Endothelial cell of hepatic sinusoid (primary cell): Measurements from ENCODE around the gene MEGF11.

Source experiments
- in situ Hi-C: cut with HindIII; loops from 2 replicates; pipeline ENCODE4 v1.10.0; 2017; ENCODE audit warnings: low sequenced_read_pairs

The MEGF11 gene

GRCh38 chr15:65916041-65916663 lies 337.4 kb downstream of the MEGF11 start:
- in situ Hi-C loops = no loop called here

- in situ Hi-C loops = no loop called here
These were observed 338.3 kb downstream of the MEGF11 start for GRCh38 chr15:65914981-65915925.

DNA sequence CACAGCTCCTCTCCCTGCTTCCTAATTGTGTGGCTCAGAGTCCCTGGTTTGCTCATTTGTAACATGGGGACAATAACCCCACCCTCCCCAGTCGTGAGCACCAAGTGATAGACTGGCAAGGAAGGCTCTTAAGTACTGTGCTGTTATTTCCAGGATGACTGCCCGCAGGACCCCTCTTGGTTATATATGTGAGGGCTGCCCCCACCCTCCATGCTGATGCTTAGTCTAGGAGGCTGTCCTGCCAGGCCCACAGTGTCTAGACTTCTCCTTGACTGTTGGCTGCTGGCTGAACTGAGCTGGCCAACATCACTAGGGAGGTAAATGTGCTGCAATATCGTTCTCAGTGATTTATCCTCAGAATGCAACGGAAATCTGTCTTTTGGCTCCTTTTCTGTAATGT lies 339.2 kb downstream of the MEGF11 start:
- in situ Hi-C loops = no loop called here

DNA sequence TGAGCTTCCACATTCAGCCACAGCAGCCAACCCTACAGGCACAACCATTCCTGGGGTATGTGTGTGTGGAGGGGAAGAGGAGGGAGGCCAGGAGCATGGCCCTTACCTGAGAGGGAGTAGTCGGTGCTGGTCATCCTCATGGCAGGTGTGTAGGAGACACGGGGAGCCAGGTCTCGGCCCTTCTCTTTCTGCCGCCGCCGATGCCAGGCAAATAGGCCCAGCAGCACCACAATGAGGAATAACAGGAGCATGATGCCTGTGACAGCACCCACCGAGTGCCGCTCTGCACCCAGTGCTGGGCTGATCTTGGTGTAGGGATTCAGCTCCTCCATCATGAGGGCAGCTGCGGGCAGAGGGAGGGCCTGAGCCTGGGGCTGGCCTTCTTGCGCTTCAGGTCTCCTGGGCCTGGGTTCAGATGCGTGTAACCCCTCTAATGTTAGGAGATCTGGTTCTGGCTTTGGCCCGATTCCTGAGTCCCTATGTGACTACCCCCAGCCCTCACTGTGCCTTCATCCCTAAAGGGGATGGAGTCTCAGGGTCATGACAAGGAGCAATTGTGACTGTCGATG lies 339.8 kb downstream of the MEGF11 start:
- in situ Hi-C loops = no loop called here

GRCh38 chr15:65912235-65912634 lies 341.3 kb downstream of the MEGF11 start:
- in situ Hi-C loops = no loop called here

DNA sequence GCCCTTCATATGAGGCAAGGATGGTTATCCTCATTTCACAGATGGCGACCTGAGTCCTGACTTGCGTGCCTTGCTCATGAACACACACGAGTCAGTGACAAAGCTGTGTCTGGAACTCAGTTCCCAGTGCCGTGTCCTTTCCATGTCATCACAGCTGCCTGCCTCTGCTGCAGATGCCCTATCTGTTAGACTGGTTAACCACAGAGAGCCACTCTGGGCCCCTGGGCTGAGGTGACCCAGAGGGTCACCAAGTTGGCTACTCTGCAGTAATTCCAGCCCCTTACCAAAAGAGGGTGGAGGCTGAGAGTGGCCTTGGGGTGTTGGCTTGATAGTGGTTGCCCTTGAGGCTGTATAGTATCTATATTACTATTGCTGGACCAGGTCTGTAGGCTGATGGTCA lies 343.2 kb downstream of the MEGF11 start:
- in situ Hi-C loops = no loop called here

DNA sequence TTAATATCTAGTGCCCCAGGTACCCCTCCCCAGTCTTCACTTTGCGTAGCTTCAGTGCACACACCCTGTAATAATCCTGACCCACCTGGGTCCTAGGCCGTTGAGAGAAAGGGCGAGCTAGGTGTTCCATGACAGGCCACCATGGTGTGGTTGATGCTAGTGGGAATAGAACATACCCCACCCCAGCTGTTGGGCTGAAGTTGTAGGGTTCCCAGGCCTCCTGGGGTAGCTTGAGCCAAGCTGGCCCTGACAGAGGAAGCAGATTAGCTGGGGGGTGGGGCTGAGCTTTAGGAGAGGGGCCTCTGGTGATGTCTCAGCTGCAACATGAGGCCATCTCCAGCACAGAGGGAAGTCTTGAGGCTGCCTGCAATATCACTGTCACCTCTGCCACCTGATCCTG lies 343.7 kb downstream of the MEGF11 start:
- in situ Hi-C loops = no loop called here

DNA sequence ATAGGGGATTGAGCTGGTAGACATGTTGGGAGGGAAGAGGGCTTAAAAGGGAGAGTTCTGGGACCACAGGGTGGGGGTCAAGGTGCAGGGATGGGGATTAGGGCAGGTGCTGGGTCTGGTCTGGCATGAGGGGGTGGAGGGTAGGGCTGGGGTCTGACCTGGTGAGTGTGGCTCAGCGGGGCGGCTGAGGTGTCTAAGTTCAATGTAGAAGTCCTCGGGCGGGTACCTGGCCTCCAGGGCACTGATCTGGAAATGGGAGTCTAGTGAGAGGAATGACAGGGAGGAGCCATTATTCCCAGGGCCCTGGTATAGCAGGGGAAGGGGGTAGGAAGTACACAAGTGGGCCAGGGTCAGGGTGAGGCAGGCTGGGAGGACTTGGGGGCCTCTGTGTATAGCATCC lies 344.7 kb downstream of the MEGF11 start:
- in situ Hi-C loops = no loop called here

DNA sequence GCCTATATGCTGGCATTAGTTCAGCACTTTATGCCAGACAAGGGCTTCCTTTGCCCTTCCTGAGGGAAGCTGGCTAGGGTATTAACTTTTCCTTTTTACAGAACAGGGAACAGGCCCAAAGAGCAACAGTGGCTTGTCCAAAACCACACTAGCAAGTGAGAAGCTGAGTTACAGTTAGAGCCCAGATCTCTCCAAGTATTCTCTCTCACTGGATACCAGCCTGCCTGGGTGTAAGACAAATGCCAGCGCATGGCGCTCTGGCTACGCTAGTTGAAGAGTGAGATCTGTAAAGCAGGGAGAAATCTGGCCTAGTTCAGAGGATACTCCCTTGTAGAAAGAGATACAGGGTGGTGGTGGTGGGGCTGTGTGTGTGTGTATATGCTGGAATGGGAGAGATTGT lies 345.9 kb downstream of the MEGF11 start:
- in situ Hi-C loops = no loop called here

DNA sequence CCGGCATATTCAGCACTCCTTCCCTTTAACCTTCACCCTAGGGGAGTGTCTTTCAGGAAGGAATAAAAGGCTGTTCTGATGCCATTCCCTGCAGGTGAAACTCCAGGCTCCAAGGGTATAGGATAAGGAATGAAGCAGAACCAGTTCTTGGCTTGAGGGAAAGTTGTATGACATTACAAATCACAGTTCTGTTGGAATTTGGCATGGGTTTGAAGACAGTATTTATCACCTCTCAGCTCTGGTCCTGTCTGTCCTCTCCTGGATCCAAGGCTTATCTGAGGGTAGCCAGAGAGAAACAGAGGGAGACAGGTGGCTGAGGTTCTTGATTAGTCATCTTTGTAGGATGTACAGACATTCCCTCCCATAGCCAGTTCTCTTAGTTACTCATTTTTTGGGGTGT lies 347.2 kb downstream of the MEGF11 start:
- in situ Hi-C loops = no loop called here

- in situ Hi-C loops = no loop called here
These were observed 349.2 kb downstream of the MEGF11 start for GRCh38 chr15:65904301-65904700.

- in situ Hi-C loops = no loop called here
These were observed 350.1 kb downstream of the MEGF11 start for GRCh38 chr15:65903296-65904073.

GRCh38 chr15:65902373-65902772 lies 351.2 kb downstream of the MEGF11 start:
- in situ Hi-C loops = no loop called here

DNA sequence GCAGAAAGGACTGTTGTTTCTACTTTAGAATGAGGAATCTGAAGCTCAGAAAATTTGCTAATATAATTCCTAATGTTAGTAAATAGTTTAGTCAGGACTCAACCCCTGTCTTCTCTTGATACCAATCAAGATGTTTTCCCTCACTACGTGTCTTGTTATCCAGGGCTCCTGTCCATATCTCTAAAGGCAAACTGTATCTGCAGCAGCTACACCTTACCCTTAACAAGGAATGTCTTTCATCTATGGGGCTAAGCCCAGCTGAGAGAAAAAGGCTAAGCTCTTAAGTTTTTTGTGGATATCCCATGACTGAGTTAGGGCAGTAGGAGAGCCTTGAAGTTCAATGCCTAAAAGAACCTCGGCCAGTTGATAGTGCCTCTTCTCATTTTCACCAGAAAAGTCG lies 351.7 kb downstream of the MEGF11 start:
- in situ Hi-C loops = no loop called here

DNA sequence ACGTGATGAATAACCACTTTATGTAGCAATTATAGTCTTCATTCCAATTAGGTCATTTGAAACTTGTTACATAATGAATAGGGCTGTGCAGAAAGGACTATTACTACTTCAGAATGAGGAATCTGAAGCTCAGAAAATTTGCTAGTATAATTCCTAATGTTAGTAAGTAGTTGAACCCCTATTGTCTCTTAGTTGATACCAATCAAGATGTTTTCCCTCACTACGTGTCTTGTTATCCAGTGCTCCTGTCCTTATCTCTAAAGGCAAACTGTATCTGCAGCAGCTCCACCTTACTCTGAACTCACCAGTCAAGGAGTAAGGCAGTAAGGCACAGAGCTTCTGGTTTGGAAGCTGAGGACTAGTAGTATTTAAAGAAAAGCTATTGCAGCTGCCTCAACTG lies 352.2 kb downstream of the MEGF11 start:
- in situ Hi-C loops = no loop called here

DNA sequence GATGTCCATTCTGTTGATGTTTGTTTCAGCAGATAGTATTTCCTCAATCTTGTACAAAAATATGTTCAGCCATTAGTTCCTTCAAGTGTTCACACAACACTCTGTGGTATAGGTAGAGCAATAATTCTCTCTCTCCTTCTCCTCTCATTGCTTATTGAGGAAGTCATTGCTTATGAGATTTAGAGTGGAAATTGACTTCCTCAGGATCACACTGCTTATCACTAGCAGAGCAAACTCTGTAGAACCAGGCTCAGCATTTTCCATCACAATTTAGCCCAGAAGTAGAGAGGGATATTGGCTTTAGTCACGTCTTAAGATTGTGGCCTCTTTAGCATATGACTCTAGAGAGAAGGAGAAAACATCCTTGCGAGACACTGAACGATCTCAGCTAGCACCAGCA lies 353.1 kb downstream of the MEGF11 start:
- in situ Hi-C loops = no loop called here

DNA sequence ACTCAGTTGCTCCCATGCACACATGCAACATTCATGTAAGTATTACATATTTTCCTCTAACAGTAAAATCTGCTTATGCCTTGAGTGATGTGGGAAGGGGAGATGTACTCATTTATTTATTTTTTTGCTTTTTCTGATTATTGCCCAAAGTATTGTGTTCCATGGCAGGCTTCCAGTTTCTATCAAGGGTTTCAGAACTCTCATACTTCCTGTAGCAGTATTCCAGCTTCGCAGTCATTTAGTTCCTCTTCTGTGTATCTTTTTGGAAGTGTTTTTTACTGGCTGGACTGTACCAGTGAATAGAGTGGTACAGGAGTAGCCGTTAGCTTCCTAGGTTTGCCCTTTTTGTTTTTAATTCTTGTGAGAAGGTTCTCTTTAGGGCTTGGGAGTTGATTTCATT lies 357.3 kb downstream of the MEGF11 start:
- in situ Hi-C loops = no loop called here

- in situ Hi-C loops = no loop called here
These were observed 360.5 kb downstream of the MEGF11 start for GRCh38 chr15:65893060-65893459.

GRCh38 chr15:65888981-65889380 lies 364.6 kb downstream of the MEGF11 start:
- in situ Hi-C loops = no loop called here

- in situ Hi-C loops = no loop called here
These were observed 366.0 kb downstream of the MEGF11 start for GRCh38 chr15:65887565-65887964.

- in situ Hi-C loops = no loop called here
These were observed 367.8 kb downstream of the MEGF11 start for GRCh38 chr15:65885668-65886218.
